ENCODE data around the gene RNPEPL1.

Gene RNPEPL1

GRCh38 chr2:240590681-240591111 is 22.4 kb downstream of the RNPEPL1 start:
- DNase-seq: peak in 1 of 2 donors; percentile 60
- no peak overlapping the region for H3K27ac ChIP-seq
- H3K27me3 ChIP-seq: no peaks in the 10 kb centered on the region
- H3K36me3 ChIP-seq: peaks cover 0 to 59% (median 40%) of the 10 kb centered on the region in 3 donors
- H3K4me1 ChIP-seq: peaks cover 6 to 36% (median 24%) of the 10 kb centered on the region in 4 donors
- no peaks in the 10 kb centered on the region for H3K9me3 ChIP-seq
- TF ChIP-seq CTCF (IDR thresholded peaks at IDR 0.05): no peak
- intact Hi-C loops (cut with DNase I; ENCODE audit: low total_unique reads): loop anchor here (10.0 kb wide), 1 partner anchor 564 kb away; the partner anchor contains the start of gene PPP1R7
- no peak overlapping the region for H3K4me3 ChIP-seq

DNA sequence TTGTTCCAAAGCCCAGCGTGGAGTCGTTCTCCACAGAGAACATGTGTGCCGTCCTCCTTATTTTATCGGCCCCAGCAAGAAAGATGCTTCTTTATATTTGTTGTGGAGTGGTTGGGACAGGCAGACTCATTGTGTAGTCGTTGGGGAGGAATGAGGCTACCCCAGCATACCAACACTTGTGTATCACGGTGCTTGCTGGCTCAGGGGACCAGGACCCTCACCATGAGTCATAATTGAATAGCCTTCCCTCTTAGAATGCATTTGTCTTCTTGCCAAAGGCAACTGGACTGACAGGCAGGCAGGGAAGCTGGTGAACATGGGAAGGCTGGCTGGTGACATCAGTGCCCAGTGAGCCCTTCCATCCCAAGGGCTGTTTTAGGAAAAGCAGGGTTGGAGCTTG is 22.9 kb downstream of the RNPEPL1 start:
- H3K4me1 ChIP-seq: peaks cover 6 to 41% (median 29%) of the 10 kb centered on the region in 4 donors
- DNase-seq: no peak
- intact Hi-C loops (cut with DNase I; ENCODE audit: low total_unique reads): loop anchor here (10.0 kb wide), 1 partner anchor 564 kb away; the partner anchor contains the start of gene PPP1R7
- no peak overlapping the region for H3K4me3 ChIP-seq
- no peaks in the 10 kb centered on the region for H3K9me3 ChIP-seq
- TF ChIP-seq CTCF (IDR thresholded peaks at IDR 0.05): no peak
- H3K27me3 ChIP-seq: no peaks in the 10 kb centered on the region
- H3K27ac ChIP-seq: no peak overlapping the region
- peaks cover 0 to 59% (median 40%) of the 10 kb centered on the region in 3 donors for H3K36me3 ChIP-seq

DNA sequence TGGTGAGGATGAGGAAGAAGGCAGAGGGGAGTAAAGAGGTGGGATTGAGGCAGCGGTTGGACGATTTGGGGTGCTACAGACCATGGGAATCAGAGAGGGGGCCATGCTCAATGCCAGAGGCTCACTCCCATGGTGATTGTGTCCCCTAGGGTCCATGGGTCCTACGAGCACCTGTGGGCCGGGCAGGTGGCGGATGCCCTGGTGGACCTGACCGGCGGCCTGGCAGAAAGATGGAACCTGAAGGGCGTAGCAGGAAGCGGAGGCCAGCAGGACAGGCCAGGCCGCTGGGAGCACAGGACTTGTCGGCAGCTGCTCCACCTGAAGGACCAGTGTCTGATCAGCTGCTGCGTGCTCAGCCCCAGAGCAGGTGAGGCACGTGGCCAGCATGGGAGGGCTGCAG is 23.5 kb downstream of the RNPEPL1 start:
- peaks cover 0 to 59% (median 40%) of the 10 kb centered on the region in 3 donors for H3K36me3 ChIP-seq
- no peak overlapping the region for H3K27ac ChIP-seq
- H3K4me3 ChIP-seq: no peak overlapping the region
- H3K9me3 ChIP-seq: no peaks in the 10 kb centered on the region
- peak in 1 of 2 donors; percentile 53 for DNase-seq
- intact Hi-C loops (cut with DNase I; ENCODE audit: low total_unique reads): loop anchor here (10.0 kb wide), 1 partner anchor 563 kb away; the partner anchor contains the start of gene PPP1R7
- peaks cover 6 to 47% (median 34%) of the 10 kb centered on the region in 4 donors for H3K4me1 ChIP-seq
- no peaks in the 10 kb centered on the region for H3K27me3 ChIP-seq
- TF ChIP-seq CTCF (IDR thresholded peaks at IDR 0.05): no peak

DNA sequence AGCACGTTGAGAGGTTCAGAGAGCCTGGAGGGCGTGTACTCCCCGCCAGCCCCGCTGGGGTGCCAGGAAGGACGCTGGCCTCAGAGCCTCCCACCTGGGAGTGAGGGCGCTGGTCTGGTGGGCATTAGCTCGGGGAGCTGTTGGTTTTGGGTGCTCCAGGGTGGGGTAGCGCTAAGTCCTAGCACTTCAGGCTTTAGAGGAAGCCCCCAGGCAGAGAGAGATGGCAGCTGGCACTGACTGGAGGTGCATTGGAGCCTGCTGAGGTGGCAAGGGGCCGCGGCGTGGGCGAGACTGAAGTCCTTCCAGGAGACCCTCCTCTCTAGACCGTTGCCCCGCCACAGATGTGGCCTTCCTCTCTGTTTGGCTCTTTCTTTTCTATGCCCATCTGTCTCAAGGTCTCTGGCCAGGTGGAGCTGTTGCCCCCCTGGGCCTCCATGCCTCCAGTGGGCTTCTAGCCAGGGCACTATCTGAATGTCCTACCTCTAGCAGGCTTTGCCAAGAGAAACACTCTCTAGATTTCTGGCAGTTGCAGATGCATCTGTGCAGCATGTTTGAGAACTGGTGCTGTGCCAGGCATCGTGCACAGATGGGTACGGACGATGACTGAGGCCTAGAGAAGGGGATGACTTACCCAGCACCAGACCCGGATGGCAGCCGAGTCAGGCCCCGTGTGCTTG is 24.9 kb downstream of the RNPEPL1 start:
- TF ChIP-seq CTCF (IDR thresholded peaks at IDR 0.05): no peak
- Histone ChIP-seq H3K9me3 (no peaks in the 10 kb centered on the region), H3K36me3 (peaks cover 6 to 66% (median 48%) of the 10 kb centered on the region in 3 donors), H3K4me3 (no peak overlapping the region), H3K4me1 (peaks cover 0 to 36% (median 25%) of the 10 kb centered on the region in 4 donors), H3K27ac (no peak overlapping the region), H3K27me3 (no peaks in the 10 kb centered on the region)
- DNase-seq: peak in 1 of 2 donors; percentile 42
- intact Hi-C loops (cut with DNase I; ENCODE audit: low total_unique reads): loop anchor here (10.0 kb wide), 1 partner anchor 562 kb away; the partner anchor contains the start of gene PPP1R7

GRCh38 chr2:240593703-240594451 is 25.6 kb downstream of the RNPEPL1 start:
- Histone ChIP-seq H3K27ac (no peak overlapping the region), H3K36me3 (peaks cover 13 to 73% (median 55%) of the 10 kb centered on the region in 3 donors), H3K27me3 (no peaks in the 10 kb centered on the region), H3K9me3 (no peaks in the 10 kb centered on the region), H3K4me1 (peaks cover 0 to 31% (median 20%) of the 10 kb centered on the region in 4 donors), H3K4me3 (no peak overlapping the region)
- DNase-seq: peak in 1 of 2 donors; percentile 63
- intact Hi-C loops (cut with DNase I; ENCODE audit: low total_unique reads): loop anchor here (10.0 kb wide), 1 partner anchor 561 kb away; the partner anchor contains the start of gene PPP1R7
- TF ChIP-seq CTCF (IDR thresholded peaks at IDR 0.05): no peak
